A549 (cell line): ENCODE measurements around the gene LOC101059915.

Experiments used
- BCL3 ChIP-seq: fragments of >200 bp; sonication (Bioruptor Twin); formaldehyde crosslinking; IDR thresholded peaks from 3 replicates; pipeline ENCODE4 v1.6.1; 2016
- BHLHE40 ChIP-seq: IDR thresholded peaks from 2 replicates; pipeline ENCODE4 v1.6.1; 2012; ENCODE audit warnings: low read depth, low read length, inconsistent platforms
- CTCF ChIP-seq: fragments of >200 bp; sonication (Bioruptor Twin); formaldehyde crosslinking; IDR thresholded peaks from 3 replicates; pipeline ENCODE4 v1.5.1; 2016
- ESRRA ChIP-seq: fragments of 150-350 bp; IDR thresholded peaks from 2 replicates; pipeline ENCODE4 v1.6.1; 2014; ENCODE audit warnings: mild to moderate bottlenecking, low read length, borderline replicate concordance
- HDAC2 ChIP-seq: fragments of 200-600 bp; sonication (generic); IDR thresholded peaks from 2 replicates; pipeline ENCODE4 v1.6.1; 2016
- HOXA7 ChIP-seq: fragments of 250-450 bp; sonication (Bioruptor Pico); IDR thresholded peaks from 2 replicates; pipeline ENCODE4 v1.5.0; 2020; ENCODE audit warnings: mild to moderate bottlenecking, moderate library complexity
- JUN ChIP-seq, 2 experiments: fragments of >200 bp; sonication (Bioruptor Twin); formaldehyde crosslinking; IDR thresholded peaks; 2 replicates in 1 of 2; 3 replicates in 1 of 2; pipeline ENCODE4 v1.6.1; 2016 to 2017
- MAX ChIP-seq: IDR thresholded peaks from 2 replicates; pipeline ENCODE4 v1.6.1; 2012
- POLR2A ChIP-seq: IDR thresholded peaks from 2 replicates; pipeline ENCODE4 v1.6.1; 2012; ENCODE audit warnings: mild to moderate bottlenecking, low read length
- RAD21 ChIP-seq, 2 experiments: fragments of >200 bp in 1 of 2; sonication (Bioruptor Twin) in 1 of 2; formaldehyde crosslinking in 1 of 2; IDR thresholded peaks in 1 of 2; conservative IDR thresholded peaks in 1 of 2; 2 replicates in 1 of 2; 3 replicates in 1 of 2; pipeline ENCODE4 v1.6.1; 2012 to 2018; ENCODE audit warnings: inconsistent platforms in 1 of 2
- RARB ChIP-seq: fragments of 250-450 bp; sonication (Bioruptor Pico); IDR thresholded peaks from 2 replicates; pipeline ENCODE4 v1.8.0; 2021; ENCODE audit warnings: mild to moderate bottlenecking, moderate library complexity
- ZC3H11A ChIP-seq: fragments of 450-650 bp; IDR thresholded peaks from 2 replicates; pipeline ENCODE4 v1.6.1; 2014; ENCODE audit warnings: antibody characterized with exemption, mild to moderate bottlenecking
- ZNF302 ChIP-seq: fragments of 250-450 bp; sonication (Bioruptor Pico); IDR thresholded peaks from 2 replicates; pipeline ENCODE4 v1.9.0; 2021; ENCODE audit warnings: inconsistent platforms, mild to moderate bottlenecking, moderate library complexity

- TF ChIP-seq CTCF, result no peak
- TF ChIP-seq MAX, result no peak
- TF ChIP-seq RAD21 (conservative IDR thresholded peaks at IDR 0.05 in 1 of 2, IDR thresholded peaks at IDR 0.05 in 1 of 2), result no peak
- no peak for TF ChIP-seq BHLHE40
- no peak for TF ChIP-seq RARB (CRISPR knock-in tag)
- TF ChIP-seq BCL3, result no peak
- TF ChIP-seq ZC3H11A, result no peak
- TF ChIP-seq POLR2A, result no peak
- TF ChIP-seq HDAC2, result no peak
- TF ChIP-seq HOXA7 (CRISPR knock-in tag), result no peak
- TF ChIP-seq JUN (IDR thresholded peaks at IDR 0.05), result no peak
- no peak for TF ChIP-seq ESRRA
- TF ChIP-seq ZNF302 (CRISPR knock-in tag), result no peak
These were observed 6.6 kb upstream of the LOC101059915 start for GRCh38 chrX:71660562-71661416.
